Measurements from ENCODE around the gene NUP214. TPM values are rescaled to one million over a fixed set of nuclear protein-coding genes. Genes with fewer than 3 reads are reported as not detected.

NUP214 gene
- total RNA-seq, 1 donor, result 16.4 TPM

GRCh38 chr9:131142160-131142559, 16.8 kb downstream of the NUP214 start:
- DNase-seq (ENCODE audit: low read depth), result no peak
- H3K4me3 ChIP-seq (ENCODE audit: low read depth, low read length), result no peak overlapping the region
- no peak for TF ChIP-seq CTCF (IDR thresholded peaks at IDR 0.05; ENCODE audit: insufficient read depth, low read depth, low read length)

DNA sequence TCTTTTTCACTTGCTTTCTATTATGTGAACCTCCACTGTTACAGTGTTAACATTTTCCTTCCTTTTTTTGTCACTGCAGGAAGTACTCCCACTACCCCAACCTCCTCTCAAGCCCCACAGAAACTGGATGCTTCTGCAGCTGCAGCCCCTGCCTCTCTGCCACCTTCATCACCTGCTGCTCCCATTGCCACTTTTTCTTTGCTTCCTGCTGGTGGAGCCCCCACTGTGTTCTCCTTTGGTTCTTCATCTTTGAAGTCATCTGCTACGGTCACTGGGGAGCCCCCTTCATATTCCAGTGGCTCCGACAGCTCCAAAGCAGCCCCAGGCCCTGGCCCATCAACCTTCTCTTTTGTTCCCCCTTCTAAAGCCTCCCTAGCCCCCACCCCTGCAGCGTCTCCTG, 18.8 kb downstream of the NUP214 start:
- H3K4me3 ChIP-seq (ENCODE audit: low read depth, low read length), result no peak overlapping the region
- no peak for TF ChIP-seq CTCF (IDR thresholded peaks at IDR 0.05; ENCODE audit: insufficient read depth, low read depth, low read length)
- no peak for DNase-seq (ENCODE audit: low read depth)

- no peak for TF ChIP-seq CTCF (IDR thresholded peaks at IDR 0.05; ENCODE audit: insufficient read depth, low read depth, low read length)
- no peak for DNase-seq (ENCODE audit: low read depth)
- no peak overlapping the region for H3K4me3 ChIP-seq (ENCODE audit: low read depth, low read length)
Measured at GRCh38 chr9:131145245-131145644, 19.9 kb downstream of the NUP214 start.

GRCh38 chr9:131146186-131146585, 20.8 kb downstream of the NUP214 start:
- no peak for DNase-seq (ENCODE audit: low read depth)

GRCh38 chr9:131148276-131148675, 22.9 kb downstream of the NUP214 start:
- no peak overlapping the region for H3K4me3 ChIP-seq (ENCODE audit: low read depth, low read length)
- TF ChIP-seq CTCF (IDR thresholded peaks at IDR 0.05; ENCODE audit: insufficient read depth, low read depth, low read length), result no peak
- no peak for DNase-seq (ENCODE audit: low read depth)

More at GRCh38 chr9:131146186-131146585, 20.8 kb downstream of the NUP214 start:
- TF ChIP-seq CTCF (IDR thresholded peaks at IDR 0.05; ENCODE audit: insufficient read depth, low read depth, low read length), result no peak
- H3K4me3 ChIP-seq (ENCODE audit: low read depth, low read length), result no peak overlapping the region

DNA sequence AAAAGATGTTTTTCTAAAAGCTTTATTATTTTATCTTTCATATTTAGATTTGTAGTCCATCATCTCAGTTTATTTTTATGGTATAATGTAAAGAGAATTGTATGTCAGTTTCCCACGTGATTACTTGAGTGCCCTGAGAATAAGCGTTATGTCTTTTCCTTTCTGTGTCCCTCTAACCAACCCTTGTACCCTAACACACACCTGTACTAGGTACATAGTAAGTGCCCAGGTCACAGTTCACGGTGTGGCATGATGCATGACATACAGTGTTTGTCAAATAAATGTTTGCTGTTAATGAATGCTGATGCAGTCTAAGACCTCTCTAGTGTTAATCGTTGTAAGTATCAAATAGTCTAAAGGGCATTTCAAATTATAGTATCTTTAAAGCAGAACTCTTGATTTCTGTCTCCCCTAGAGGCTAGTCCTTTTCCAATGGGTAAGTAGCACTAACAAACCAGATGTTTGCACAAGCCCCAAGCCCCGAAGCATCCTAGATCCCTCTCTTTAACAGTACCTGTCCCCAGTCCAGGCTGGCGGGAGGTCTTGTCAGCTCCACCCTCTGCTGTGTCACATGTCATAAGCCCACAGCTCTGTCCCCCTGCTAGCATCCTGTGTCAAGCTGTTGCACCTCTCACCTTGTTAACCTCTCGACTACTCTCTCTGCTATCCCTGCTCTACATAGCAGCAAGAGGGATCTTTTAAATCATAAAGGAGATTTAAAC, 23.7 kb downstream of the NUP214 start:
- no peak for DNase-seq (ENCODE audit: low read depth)
- H3K4me3 ChIP-seq (ENCODE audit: low read depth, low read length), result no peak overlapping the region
- no peak for TF ChIP-seq CTCF (IDR thresholded peaks at IDR 0.05; ENCODE audit: insufficient read depth, low read depth, low read length)

GRCh38 chr9:131149688-131150053, 24.3 kb downstream of the NUP214 start:
- no peak for DNase-seq (ENCODE audit: low read depth)
- TF ChIP-seq CTCF (IDR thresholded peaks at IDR 0.05; ENCODE audit: insufficient read depth, low read depth, low read length), result no peak
- no peak overlapping the region for H3K4me3 ChIP-seq (ENCODE audit: low read depth, low read length)
